H1 (cell line): Measurements from ENCODE around the gene KCNMB1. TPM values are rescaled to one million over a fixed set of nuclear protein-coding genes. Genes with fewer than 3 reads are reported as not detected.

Experiments
- CTCF ChIA-PET: fragments of 300-600 bp; sonication (Branson Sonifier 250); formaldehyde crosslinking; loops from one replicate; lab custom pipeline; 2021; ENCODE audit not compliant: partially characterized antibody; lab: Charles Lee
- POLR2A ChIA-PET: fragments of 300-600 bp; sonication (Branson Sonifier 250); formaldehyde crosslinking; loops from one replicate; lab custom pipeline; 2021; ENCODE audit warnings: inconsistent platforms; ENCODE audit not compliant: partially characterized antibody; lab: Charles Lee
- DNase-seq, 2 experiments: peaks; one replicate each; pipeline versions ENCODE4 v3.0.0 to v3.0.0-alpha.2; 2010 to 2022; ENCODE audit warnings: low spot score in 2 of 2, low read depth in 1 of 2, mixed read lengths in 1 of 2
- FAIRE-seq: peaks from 2 replicates; lab custom pipeline; 2011; peaks lifted over from hg19 to GRCh38; lab: Jason Lieb, UNC
- H2AFZ ChIP-seq: 2 replicates; pipeline ENCODE4 v1.8.1; 2012; ENCODE audit warnings: low read length, inconsistent platforms
- H2AK5ac ChIP-seq: 2 replicates; pipeline ENCODE4 v1.6.1; 2013; ENCODE audit warnings: low read depth, low read length
- H2BK120ac ChIP-seq: replicated peaks from 2 replicates; pipeline ENCODE3; 2013; ENCODE audit warnings: low read depth, low read length, inconsistent platforms
- H2BK12ac ChIP-seq: 2 replicates; pipeline ENCODE4 v1.6.1; 2013; ENCODE audit warnings: low read depth, low read length
- H2BK15ac ChIP-seq: 2 replicates; pipeline ENCODE4 v1.6.1; 2013; ENCODE audit warnings: low read length
- H2BK20ac ChIP-seq: 2 replicates; pipeline ENCODE4 v1.6.1; 2013; ENCODE audit warnings: low read length
- H2BK5ac ChIP-seq: 2 replicates; pipeline ENCODE4 v1.6.1; 2013; ENCODE audit warnings: low read depth, low read length
- H3K14ac ChIP-seq: 2 replicates; pipeline ENCODE4 v1.6.1; 2013; ENCODE audit warnings: inconsistent platforms; ENCODE audit not compliant: insufficient read length
- H3K18ac ChIP-seq: 2 replicates; pipeline ENCODE4 v1.6.1; 2013; ENCODE audit warnings: low read length; ENCODE audit errors: extremely low read depth
- H3K23ac ChIP-seq: 2 replicates; pipeline ENCODE4 v1.6.1; 2013; ENCODE audit warnings: inconsistent platforms; ENCODE audit not compliant: insufficient read length
- H3K23me2 ChIP-seq: 2 replicates; pipeline ENCODE4 v1.6.1; 2013; ENCODE audit warnings: low read depth, low read length
- H3K27ac ChIP-seq: 2 replicates; pipeline ENCODE4 v1.6.1; 2011; ENCODE audit warnings: low read depth, low read length, inconsistent platforms
- H3K27me3 ChIP-seq, 4 experiments: replicated peaks in 1 of 4; 1 replicate in 1 of 4; 2 replicates in 3 of 4; pipeline versions ENCODE4 v1.6.1 to v1.8.1; 2011 to 2013; ENCODE audit warnings: low read length in 3 of 4, mild to moderate bottlenecking in 3 of 4, inconsistent platforms in 2 of 4, mixed read lengths in 2 of 4, moderate library complexity in 1 of 4; ENCODE audit not compliant: control insufficient read depth in 3 of 4, insufficient read depth in 3 of 4; ENCODE audit errors: extremely low read depth in 1 of 4
- H3K36me3 ChIP-seq, 4 experiments: 2 replicates each; pipeline versions ENCODE4 v1.6.1 to v1.8.1; 2011 to 2013; ENCODE audit warnings: mild to moderate bottlenecking in 4 of 4, low read length in 3 of 4, moderate library complexity in 2 of 4, control low read depth in 1 of 4, inconsistent platforms in 1 of 4; ENCODE audit not compliant: insufficient read depth in 4 of 4, control insufficient read depth in 2 of 4
- H3K4ac ChIP-seq: replicated peaks from 2 replicates; pipeline ENCODE3; 2013; ENCODE audit warnings: low read length, low read depth, mixed read lengths, inconsistent platforms; ENCODE audit not compliant: insufficient read length
- H3K4me1 ChIP-seq, 4 experiments: replicated peaks in 1 of 4; 1 replicate in 1 of 4; 2 replicates in 3 of 4; pipeline versions ENCODE4 v1.6.1 to v1.8.1; 2011 to 2013; ENCODE audit warnings: low read length in 3 of 4, inconsistent platforms in 2 of 4, mixed read lengths in 1 of 4; ENCODE audit not compliant: insufficient read depth in 4 of 4, control insufficient read depth in 3 of 4
- H3K4me2 ChIP-seq, 2 experiments: 2 replicates each; pipeline versions ENCODE4 v1.6.1 to v1.8.1; 2011 to 2013; ENCODE audit warnings: low read depth in 2 of 2, low read length in 2 of 2, control low read depth in 1 of 2, inconsistent platforms in 1 of 2, mild to moderate bottlenecking in 1 of 2; ENCODE audit not compliant: insufficient read depth in 1 of 2
- H3K4me3 ChIP-seq, 4 experiments: fragments of 200-600, 300-600 bp in 1 of 4; sonication (generic), shearing (Covaris generic), sonication (Bioruptor Twin) in 1 of 4; 2 replicates each; pipeline versions ENCODE4 v1.5.1 to v1.8.1; 2011 to 2016; ENCODE audit warnings: low read length in 4 of 4, low read depth in 3 of 4, control low read depth in 2 of 4, inconsistent platforms in 2 of 4, mild to moderate bottlenecking in 2 of 4, mixed read lengths in 1 of 4, moderate library complexity in 1 of 4; ENCODE audit not compliant: insufficient read depth in 2 of 4; ENCODE audit errors: extremely low read depth in 1 of 4
- H3K56ac ChIP-seq: replicated peaks from 2 replicates; pipeline ENCODE3; 2013; ENCODE audit warnings: low read depth, mild to moderate bottlenecking, mixed read lengths, low read length, inconsistent platforms; ENCODE audit not compliant: insufficient read length
- H3K79me1 ChIP-seq: 2 replicates; pipeline ENCODE4 v1.6.1; 2013; ENCODE audit warnings: low read depth, low read length, control low read depth
- H3K79me2 ChIP-seq, 2 experiments: 2 replicates each; pipeline versions ENCODE4 v1.6.1 to v1.8.1; 2012 to 2013; ENCODE audit warnings: low read length in 2 of 2, mild to moderate bottlenecking in 2 of 2, inconsistent platforms in 1 of 2; ENCODE audit not compliant: insufficient read depth in 2 of 2, control insufficient read depth in 1 of 2
- H3K9ac ChIP-seq, 4 experiments: replicated peaks in 1 of 4; 1 replicate in 1 of 4; 2 replicates in 3 of 4; pipeline versions ENCODE4 v1.6.1 to v1.8.1; 2011 to 2013; ENCODE audit warnings: low read depth in 3 of 4, low read length in 3 of 4, control low read depth in 2 of 4, mild to moderate bottlenecking in 2 of 4, moderate library complexity in 2 of 4, inconsistent platforms in 1 of 4; ENCODE audit errors: extremely low read depth in 1 of 4
- H3K9me3 ChIP-seq, 2 experiments: 2 replicates each; pipeline versions ENCODE4 v1.6.1 to v1.8.1; 2012 to 2013; ENCODE audit warnings: mild to moderate bottlenecking in 2 of 2, moderate library complexity in 2 of 2, control low read depth in 1 of 2, inconsistent platforms in 1 of 2, low read depth in 1 of 2, low read length in 1 of 2, mixed read lengths in 1 of 2; ENCODE audit not compliant: insufficient read depth in 2 of 2
- H4K20me1 ChIP-seq, 2 experiments: replicated peaks in 1 of 2; 2 replicates each; pipeline versions ENCODE3 to v1.8.1; 2011 to 2013; ENCODE audit warnings: inconsistent platforms in 2 of 2, low read length in 2 of 2, mild to moderate bottlenecking in 1 of 2; ENCODE audit not compliant: insufficient read depth in 2 of 2, control insufficient read depth in 1 of 2
- H4K5ac ChIP-seq: 2 replicates; pipeline ENCODE4 v1.6.1; 2013; ENCODE audit warnings: low read length, low read depth, mixed read lengths, inconsistent platforms; ENCODE audit not compliant: insufficient read length
- H4K8ac ChIP-seq: 2 replicates; pipeline ENCODE4 v1.8.0; 2013; ENCODE audit warnings: mild to moderate bottlenecking, moderate library complexity, low read length, inconsistent platforms; ENCODE audit not compliant: insufficient read depth; ENCODE audit errors: extremely low read depth
- H4K91ac ChIP-seq: replicated peaks from 2 replicates; pipeline ENCODE3; 2013; ENCODE audit warnings: low read length, mixed read lengths, inconsistent platforms; ENCODE audit not compliant: insufficient read length
- BCL11A ChIP-seq, 2 experiments: IDR thresholded peaks; one replicate each; pipeline ENCODE4 v1.6.1; 2011; ENCODE audit warnings: low read depth in 2 of 2, low read length in 2 of 2, mild to moderate bottlenecking in 2 of 2
- CREB1 ChIP-seq: IDR thresholded peaks from 2 replicates; pipeline ENCODE4 v1.6.1; 2012; ENCODE audit warnings: inconsistent platforms
- CTBP2 ChIP-seq: IDR thresholded peaks from 2 replicates; pipeline ENCODE4 v1.7.0; 2011; ENCODE audit warnings: borderline replicate concordance, mild to moderate bottlenecking, moderate library complexity, mixed read lengths, low read length; ENCODE audit not compliant: insufficient read depth, insufficient read length
- GTF2F1 ChIP-seq: IDR thresholded peaks from 2 replicates; pipeline ENCODE4 v1.6.1; 2012; ENCODE audit warnings: low read depth, low read length, improper control_type of control experiment, borderline replicate concordance
- RFX5 ChIP-seq: IDR thresholded peaks from 2 replicates; pipeline ENCODE4 v1.6.1; 2011; ENCODE audit warnings: low read depth, low read length, improper control_type of control experiment, borderline replicate concordance
- RNF2 ChIP-seq: fragments of 200-900, 300-1000 bp; sonication (generic); IDR thresholded peaks from 2 replicates; pipeline ENCODE4 v1.7.1; 2016; ENCODE audit warnings: borderline replicate concordance, low read depth, mild to moderate bottlenecking, antibody characterized with exemption, low read length; ENCODE audit not compliant: poor library complexity, severe bottlenecking; ENCODE audit errors: missing control alignments
- SAP30 ChIP-seq: fragments of 300-600 bp; sonication (generic); IDR thresholded peaks from 2 replicates; pipeline ENCODE4 v1.7.1; 2012; ENCODE audit warnings: low read length, moderate library complexity, mild to moderate bottlenecking, inconsistent platforms; ENCODE audit not compliant: insufficient read depth, insufficient replicate concordance
- SP4 ChIP-seq: IDR thresholded peaks from 2 replicates; pipeline ENCODE4 v1.6.1; 2012; ENCODE audit warnings: low read length, inconsistent platforms
- SRF ChIP-seq: IDR thresholded peaks from 2 replicates; pipeline ENCODE4 v1.6.1; 2011; ENCODE audit warnings: mild to moderate bottlenecking, low read depth, low read length, moderate library complexity
- TAF1 ChIP-seq: IDR thresholded peaks from 2 replicates; pipeline ENCODE4 v1.6.1; 2011; ENCODE audit warnings: mild to moderate bottlenecking, low read depth, low read length
- TEAD4 ChIP-seq: IDR thresholded peaks from 2 replicates; pipeline ENCODE4 v1.6.1; 2012; ENCODE audit warnings: low read depth, low read length, inconsistent platforms, mixed read lengths
- WGBS, 2 experiments: shearing (Covaris generic) in 1 of 2; methylation state at CpG; one replicate each; pipeline versions ENCODE4 v1.1.6 to v1.1.7; 2013 to 2015; ENCODE audit warnings: low lambda C conversion rate in 2 of 2, mixed read lengths in 2 of 2, inconsistent platforms in 1 of 2, low coverage in 1 of 2, missing lambda C conversion rate in 1 of 2; ENCODE audit not compliant: insufficient replicate concordance in 2 of 2, insufficient coverage in 1 of 2, insufficient read length in 1 of 2; ENCODE audit errors: extremely low coverage in 1 of 2, missing lambda C conversion rate in 1 of 2; 5-methylcytosine and 5-hydroxymethylcytosine counted together
- polyA plus RNA-seq, 7 experiments: library from polyadenylated mRNA; depleted of rRNA in 3 of 7; stranded (reverse) in 5 of 7; unstranded in 2 of 7; fragments of >200 nt in 5 of 7; fragments of 200-250 nt in 2 of 7; gene quantifications; 1 replicate in 5 of 7; 2 replicates in 1 of 7; 4 replicates in 1 of 7; pipeline versions ENCODE4 v1.2.1 to v1.2.3, GENCODE V29; 2011 to 2013; ENCODE audit warnings: missing spikeins in 2 of 7, mixed read lengths in 2 of 7
- total RNA-seq: library from RNA; stranded (reverse); fragmentation: NEBNext Ultra II Directional; extraction: Animal tissue kit (Norgen Biotek cat#: 25700); gene quantifications from 2 replicates; pipeline ENCODE4 v1.2.1, GENCODE V29; 2021

The KCNMB1 gene
- total and polyA plus RNA-seq, 2 of the 8 experiments (the other 6 are each of a cell fraction or from before 2014, with no cell fraction given) = 0.08 to 0.19 TPM

DNA sequence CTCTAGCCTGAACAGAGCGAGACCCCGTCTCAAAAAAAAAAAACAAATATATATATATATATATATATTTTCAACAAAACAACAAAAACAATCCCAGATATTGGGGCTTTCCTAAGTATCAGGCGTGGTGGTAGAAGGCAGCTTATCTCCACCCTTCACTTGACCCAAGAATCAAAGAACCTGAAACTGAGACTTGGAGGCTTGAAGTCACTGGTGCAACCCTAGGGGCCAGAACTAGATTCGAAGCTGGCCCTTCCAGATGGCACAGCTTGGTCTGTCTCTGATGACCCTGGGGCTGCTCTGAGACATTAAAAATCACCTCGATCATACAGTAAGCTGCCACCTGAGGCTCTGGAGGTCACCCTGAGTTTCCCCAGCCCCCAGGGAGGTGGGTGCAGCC lies 1.3 kb upstream of the KCNMB1 start:
- Histone ChIP-seq H2AFZ (no peak overlapping the region), H3K23ac (no peak overlapping the region), H3K4ac (no peak overlapping the region), H3K36me3 (no peaks in the 10 kb centered on the region), H2BK15ac (no peak overlapping the region), H3K27me3 (no peaks in the 10 kb centered on the region; a peak in 1 of 7 replicates), H3K23me2 (no peaks in the 10 kb centered on the region), H3K9ac (no peak overlapping the region), H2BK120ac (no peak overlapping the region), H2BK20ac (0 out of 2 replicates have a peak overlapping the region, but pooled peaks have one; percentile 56), H3K4me2 (no peak overlapping the region), H3K27ac (no peak overlapping the region), H3K79me1 (no peaks in the 10 kb centered on the region), H3K14ac (no peak overlapping the region), H2BK5ac (peak overlapping the region; percentile 54; the same call in 1 of the 2 replicates), H2BK12ac (0 out of 2 replicates have a peak overlapping the region, but pooled peaks have one; percentile 80), H3K18ac (0 out of 2 replicates have a peak overlapping the region, but pooled peaks have one; percentile 38), H3K4me1 (peaks cover 2 to 22% (median 11%) of the 10 kb centered on the region in 4 experiments; a peak in 5 of 7 replicates), H4K8ac (no peak overlapping the region), H3K56ac (no peak overlapping the region), H4K20me1 (no peaks in the 10 kb centered on the region), H3K79me2 (no peaks in the 10 kb centered on the region), H3K4me3 (no peak overlapping the region), H2AK5ac (0 out of 2 replicates have a peak overlapping the region, but pooled peaks have one; percentile 41), H4K5ac (no peak overlapping the region), H4K91ac (peak overlapping the region; percentile 70), H3K9me3 (no peaks in the 10 kb centered on the region)
- POLR2A ChIA-PET = interaction anchor here (0.5 kb wide), 1 partner anchor 59 kb away, joined by 3 read pairs; no protein-coding TSS in a partner anchor
- TF ChIP-seq TEAD4 (no peak), SAP30 (no peak), BCL11A (IDR thresholded peaks at IDR 0.05; ENCODE audit: low read depth in 2 of 2, low read length in 2 of 2) (no peak), TAF1 (no peak), CREB1 (no peak), RNF2 (no peak), GTF2F1 (no peak), CTBP2 (no peak), SRF (no peak), SP4 (no peak), RFX5 (no peak)
- FAIRE-seq (no peak), DNase-seq (no peak)
- CTCF ChIA-PET = interaction anchor here (0.8 to 3.5 kb wide), 12 partner anchors 11 to 165 kb away, joined by 3 to 19 read pairs (median 4); no protein-coding TSS in a partner anchor
- 81% methylated on average over 3 of the region's 5 CpGs; no CpG with 5 or more reads in 1 of the 2 experiments for WGBS, 2 experiments
